Activated T-cell treated with anti-CD3 and anti-CD28 coated beads, Interleukin-2, amount 50 U/mL, for 4 hours (primary cell): Measurements from ENCODE around the gene NOBOX. TPM values are rescaled to one million over a fixed set of nuclear protein-coding genes. Genes with fewer than 3 reads are reported as not detected.
"Not testable (repeated sequence)": the region's sequence is repeated elsewhere in the genome, so short reads cannot be mapped to it uniquely, and the experiment has no call there.

ENCODE experiments used
- ATAC-seq, 2 donors: fragments of 200-7000 bp; cut with Tn5 transposase; one replicate each; pipeline ENCODE4 v1.10.0; 2021
- DNase-seq: peaks from one replicate; pipeline ENCODE4 v3.0.0-alpha.2; 2020
- H3K27me3 Mint-ChIP-seq: one replicate; pipeline ENCODE4 v1.8.0; 2021; ENCODE audit warnings: low read depth, mixed read lengths
- H3K36me3 Mint-ChIP-seq: one replicate; pipeline ENCODE4 v1.8.0; 2022; ENCODE audit warnings: mixed read lengths; ENCODE audit not compliant: insufficient read depth
- H3K4me1 Mint-ChIP-seq: one replicate; pipeline ENCODE4 v1.8.0; 2021; ENCODE audit warnings: low read depth, mixed read lengths
- H3K4me3 Mint-ChIP-seq: one replicate; pipeline ENCODE4 v1.8.0; 2021; ENCODE audit warnings: mild to moderate bottlenecking, moderate library complexity, mixed read lengths
- H3K9me3 Mint-ChIP-seq: one replicate; pipeline ENCODE4 v1.8.0; 2021; ENCODE audit warnings: mixed read lengths
- total RNA-seq, 3 donors: library from RNA; stranded (reverse); gene quantifications; one replicate each; pipeline ENCODE4 v1.2.1, GENCODE V29; 2021

NOBOX gene
- total RNA-seq, 3 donors from 2014 or later = not detected

DNA sequence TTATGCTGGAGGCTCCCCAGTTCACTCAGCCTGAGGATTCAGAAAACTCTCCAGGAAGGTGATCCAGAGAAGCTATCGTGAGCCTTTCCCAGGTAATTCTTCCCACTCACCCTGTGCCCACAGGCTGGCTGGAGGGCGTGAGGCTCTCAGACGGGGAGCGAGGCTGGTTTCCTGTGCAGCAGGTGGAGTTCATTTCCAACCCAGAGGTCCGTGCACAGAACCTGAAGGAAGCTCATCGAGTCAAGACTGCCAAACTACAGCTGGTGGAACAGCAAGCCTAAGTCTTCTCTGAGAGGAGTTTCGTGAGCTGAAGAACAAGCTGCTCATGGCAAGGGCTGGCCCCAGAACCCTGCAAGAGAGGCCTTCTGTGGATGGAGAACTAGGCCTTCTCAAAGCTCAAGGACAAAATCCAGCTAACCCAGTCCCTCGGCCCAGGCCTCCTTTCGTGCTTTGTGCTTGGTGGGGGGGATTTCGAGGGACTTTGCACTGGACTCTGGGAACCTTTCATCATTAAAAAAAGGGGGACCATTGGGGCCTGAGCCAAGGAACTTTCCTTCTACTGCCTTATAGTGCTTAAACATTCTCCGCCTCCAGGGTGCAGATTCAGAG is 23.6 kb downstream of the NOBOX start:
- Mint-ChIP-seq H3K4me1 (peaks cover 8% of the 10 kb centered on the region), H3K4me3 (no peak overlapping the region), H3K36me3 (peaks cover 7% of the 10 kb centered on the region), H3K9me3 (no peaks in the 10 kb centered on the region), H3K27me3 (no peaks in the 10 kb centered on the region)
- DNase-seq (no peak), ATAC-seq (no peak)

DNA sequence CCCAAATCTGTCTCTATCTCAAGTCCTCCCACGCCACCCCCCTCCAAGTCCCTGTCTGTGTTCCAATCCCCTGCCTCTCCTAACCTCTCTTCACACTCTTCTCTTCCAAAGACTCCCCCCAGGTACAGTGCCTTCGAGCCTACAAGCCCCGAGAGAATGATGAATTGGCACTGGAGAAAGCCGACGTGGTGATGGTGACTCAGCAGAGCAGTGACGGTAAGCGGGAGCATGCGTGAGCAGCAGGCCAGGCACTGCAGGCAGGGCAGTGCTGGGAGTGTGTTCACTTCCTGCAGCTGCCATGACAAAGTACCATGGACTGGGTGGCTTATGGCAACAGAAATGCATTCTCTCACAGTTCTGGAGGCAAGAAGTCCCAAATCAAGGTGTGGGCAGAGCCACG is 24.8 kb downstream of the NOBOX start:
- Mint-ChIP-seq H3K4me1 (no peaks in the 10 kb centered on the region), H3K4me3 (no peak overlapping the region), H3K27me3 (no peaks in the 10 kb centered on the region), H3K9me3 (no peaks in the 10 kb centered on the region), H3K36me3 (peaks cover 7% of the 10 kb centered on the region)
- no peak for DNase-seq
- no peak for ATAC-seq

- not testable (repeated sequence) for H3K27me3 Mint-ChIP-seq, H3K4me1 Mint-ChIP-seq, H3K36me3 Mint-ChIP-seq, H3K9me3 Mint-ChIP-seq, DNase-seq, ATAC-seq, H3K4me3 Mint-ChIP-seq
Measured at GRCh38 chr7:144369221-144369620, 34.3 kb downstream of the NOBOX start.

- not testable (repeated sequence) for DNase-seq, H3K36me3 Mint-ChIP-seq, H3K27me3 Mint-ChIP-seq, H3K4me1 Mint-ChIP-seq, ATAC-seq, H3K4me3 Mint-ChIP-seq, H3K9me3 Mint-ChIP-seq
Measured at GRCh38 chr7:144367250-144367649, 36.2 kb downstream of the NOBOX start.

DNA sequence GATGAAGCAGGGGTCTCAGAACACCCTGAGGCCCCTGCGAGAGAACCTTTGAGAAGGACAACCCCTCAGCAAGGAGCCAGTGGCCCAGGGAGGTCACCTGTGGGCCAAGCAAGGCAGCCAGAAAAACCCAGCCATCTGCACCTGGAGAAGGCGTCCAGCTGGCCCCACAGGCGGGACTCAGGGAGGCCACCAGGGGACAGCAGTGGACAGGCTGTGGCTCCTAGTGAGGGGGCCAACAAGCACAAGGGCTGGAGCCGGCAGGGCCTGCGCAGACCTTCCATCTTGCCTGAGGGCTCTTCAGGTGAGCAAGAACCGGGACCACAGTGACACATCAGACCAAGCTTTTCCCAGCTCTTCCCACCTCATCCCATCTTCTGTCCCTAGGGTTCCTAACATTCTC is 38.0 kb downstream of the NOBOX start:
- not testable (repeated sequence) for DNase-seq, H3K9me3 Mint-ChIP-seq, H3K27me3 Mint-ChIP-seq, H3K4me3 Mint-ChIP-seq, ATAC-seq, H3K4me1 Mint-ChIP-seq, H3K36me3 Mint-ChIP-seq

DNA sequence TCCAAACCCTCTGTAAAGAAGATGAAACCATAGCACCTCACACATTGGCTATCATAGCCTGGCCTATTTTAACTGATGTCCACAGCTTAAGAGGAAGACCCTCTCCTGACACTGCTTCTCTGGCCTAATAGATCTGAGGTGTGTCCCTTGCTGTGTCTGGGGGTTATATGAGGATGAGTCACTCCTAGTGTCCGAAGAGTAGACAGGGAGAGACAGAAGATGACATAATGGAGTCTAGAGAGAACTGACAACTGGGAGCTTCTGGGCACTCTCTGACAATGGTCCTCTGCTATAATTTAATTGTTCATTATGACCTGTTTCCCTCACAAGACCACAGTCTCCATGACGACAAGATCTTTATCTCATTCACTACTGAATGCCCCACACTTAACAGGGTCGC is 41.4 kb downstream of the NOBOX start:
- not testable (repeated sequence) for H3K27me3 Mint-ChIP-seq

GRCh38 chr7:144356860-144357259 is 46.6 kb downstream of the NOBOX start:
- not testable (repeated sequence) for H3K27me3 Mint-ChIP-seq, H3K9me3 Mint-ChIP-seq, DNase-seq, H3K36me3 Mint-ChIP-seq, H3K4me3 Mint-ChIP-seq, ATAC-seq, H3K4me1 Mint-ChIP-seq

More for the DNA sequence above, 41.4 kb downstream of the NOBOX start:
- not testable (repeated sequence) for DNase-seq, H3K4me3 Mint-ChIP-seq, H3K4me1 Mint-ChIP-seq, H3K9me3 Mint-ChIP-seq, ATAC-seq, H3K36me3 Mint-ChIP-seq

- H3K36me3 Mint-ChIP-seq, H3K27me3 Mint-ChIP-seq, DNase-seq, H3K4me3 Mint-ChIP-seq, ATAC-seq, H3K4me1 Mint-ChIP-seq, H3K9me3 Mint-ChIP-seq: not testable (repeated sequence)
Measured at GRCh38 chr7:144356185-144356584, 47.3 kb downstream of the NOBOX start.

GRCh38 chr7:144355176-144355822 is 48.2 kb downstream of the NOBOX start, which contains the start of gene ARHGEF5:
ARHGEF5 (plus strand) TSS chr7:144355402; CDS start chr7:144362670, 7,268 bp downstream.
- not testable (repeated sequence) for H3K27me3 Mint-ChIP-seq, DNase-seq, H3K36me3 Mint-ChIP-seq, H3K9me3 Mint-ChIP-seq
- Mint-ChIP-seq H3K4me1 (peaks cover 11% of the 10 kb centered on the region), H3K4me3 (peak within 1 kb of the TSS; percentile 80)
- ATAC-seq = peak; percentile 82 to 87

GRCh38 chr7:144351667-144352066 is 51.8 kb downstream of the NOBOX start:
- H3K9me3 Mint-ChIP-seq, DNase-seq, H3K4me3 Mint-ChIP-seq, H3K27me3 Mint-ChIP-seq, ATAC-seq, H3K4me1 Mint-ChIP-seq, H3K36me3 Mint-ChIP-seq: not testable (repeated sequence)

DNA sequence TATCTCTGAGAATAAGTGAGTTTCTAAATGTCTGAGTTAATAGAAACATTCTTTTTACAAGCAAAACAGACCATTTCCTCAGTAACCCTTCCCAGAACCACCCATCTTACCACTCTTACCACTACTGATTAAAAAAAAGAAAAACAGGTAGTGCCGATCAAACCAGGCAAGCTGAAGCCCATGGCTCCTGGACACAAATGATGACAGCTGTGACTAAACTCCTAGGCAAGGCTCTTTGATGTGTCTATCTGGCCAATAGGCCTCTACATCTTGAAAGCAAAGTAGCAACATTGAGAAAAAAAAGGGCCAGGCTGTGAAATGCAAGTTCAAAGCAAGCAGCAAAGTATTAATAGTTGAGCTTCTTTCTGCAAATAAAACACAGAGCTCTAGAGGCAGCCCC is 54.9 kb downstream of the NOBOX start:
- not testable (repeated sequence) for H3K36me3 Mint-ChIP-seq, H3K9me3 Mint-ChIP-seq, DNase-seq, H3K4me1 Mint-ChIP-seq, H3K27me3 Mint-ChIP-seq, H3K4me3 Mint-ChIP-seq
- ATAC-seq = peak in 1 of 2 donors; percentile 50

Other genes with a start within 250 kb of the NOBOX start
- gene CTAGE4, start 220.2 kb downstream of the NOBOX start, total RNA-seq = 1 to 10 TPM in 1 of 3 donors, under 1 TPM in 2; 0.29 to 1.6 (median 0.61) TPM
- 1 to 10 TPM; 1.7 to 4.0 (median 2.6) TPM for gene ARHGEF35, start 207.9 kb downstream of the NOBOX start, total RNA-seq
- gene OR2A42, start 164.1 kb downstream of the NOBOX start, total RNA-seq = not detected
- under 1 TPM; 0.42 to 0.71 (median 0.58) TPM for gene OR2A7, start 138.9 kb downstream of the NOBOX start, total RNA-seq
- gene CTAGE8, start 134.4 kb downstream of the NOBOX start, total RNA-seq = under 1 TPM; 0.14 to 0.53 (median 0.29) TPM
- not detected for gene OR2A1, start 91.3 kb downstream of the NOBOX start, total RNA-seq
- gene ARHGEF5, start 48.3 kb downstream of the NOBOX start, total RNA-seq = 1 to 10 TPM; 4.8 to 8.4 (median 5.7) TPM